Subcutaneous adipose tissue (tissue), 4 donors: ENCODE data around the gene PARP9. TPM values are rescaled to one million over a fixed set of nuclear protein-coding genes. Genes with fewer than 3 reads are reported as not detected.

Experiments
- total RNA-seq, 4 donors: library from RNA; depleted of rRNA; stranded (reverse); fragments of >200 nt; gene quantifications; one replicate each; pipeline ENCODE4 v1.1.0, GENCODE V29; 2016
- TF ChIP-seq, protein P1 (sequence below): fragments of 450-650 bp; IDR thresholded peaks from one replicate; pipeline ENCODE4 v1.5.1; 2016; ENCODE audit warnings: low read depth, mild to moderate bottlenecking, control low read depth, antibody characterized with exemption, moderate library complexity

PARP9 gene
- total RNA-seq: 10 to 100 TPM; 23.6 to 50.7 (median 31.3) TPM

- TF ChIP-seq, protein P1, sequence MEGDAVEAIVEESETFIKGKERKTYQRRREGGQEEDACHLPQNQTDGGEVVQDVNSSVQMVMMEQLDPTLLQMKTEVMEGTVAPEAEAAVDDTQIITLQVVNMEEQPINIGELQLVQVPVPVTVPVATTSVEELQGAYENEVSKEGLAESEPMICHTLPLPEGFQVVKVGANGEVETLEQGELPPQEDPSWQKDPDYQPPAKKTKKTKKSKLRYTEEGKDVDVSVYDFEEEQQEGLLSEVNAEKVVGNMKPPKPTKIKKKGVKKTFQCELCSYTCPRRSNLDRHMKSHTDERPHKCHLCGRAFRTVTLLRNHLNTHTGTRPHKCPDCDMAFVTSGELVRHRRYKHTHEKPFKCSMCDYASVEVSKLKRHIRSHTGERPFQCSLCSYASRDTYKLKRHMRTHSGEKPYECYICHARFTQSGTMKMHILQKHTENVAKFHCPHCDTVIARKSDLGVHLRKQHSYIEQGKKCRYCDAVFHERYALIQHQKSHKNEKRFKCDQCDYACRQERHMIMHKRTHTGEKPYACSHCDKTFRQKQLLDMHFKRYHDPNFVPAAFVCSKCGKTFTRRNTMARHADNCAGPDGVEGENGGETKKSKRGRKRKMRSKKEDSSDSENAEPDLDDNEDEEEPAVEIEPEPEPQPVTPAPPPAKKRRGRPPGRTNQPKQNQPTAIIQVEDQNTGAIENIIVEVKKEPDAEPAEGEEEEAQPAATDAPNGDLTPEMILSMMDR: no peak
Observed at GRCh38 chr3:122564155-122564912, at the start of gene PARP9, which contains the start of gene DTX3L. Gene PARP9, minus strand, starts transcription at chr3:122564300. Its CDS starts 4,680 bp downstream, at chr3:122559620. Gene DTX3L, plus strand, starts transcription at chr3:122564338. Its CDS starts 89 bp downstream, at chr3:122564427.

DNA sequence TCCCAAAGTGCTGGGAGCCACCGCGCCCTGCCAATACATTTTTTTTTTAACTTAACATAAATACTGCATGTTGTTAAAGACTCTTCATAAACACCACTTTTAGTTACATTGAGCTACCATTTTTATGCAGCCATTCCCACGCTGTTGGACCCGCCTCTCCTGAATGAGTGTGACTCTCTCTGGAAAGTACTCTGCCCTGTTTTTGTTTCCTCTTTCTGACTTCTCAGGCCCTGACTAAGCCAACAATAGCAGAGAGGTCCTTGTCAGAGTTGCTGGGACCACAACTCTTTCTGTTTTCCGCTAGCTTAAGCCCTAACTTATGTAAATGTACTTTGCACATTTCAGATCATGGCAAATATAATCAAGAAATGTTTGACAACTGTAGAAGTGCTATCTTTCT lies 48.6 kb upstream of the PARP9 start:
- TF ChIP-seq, protein P1: no peak

DNA sequence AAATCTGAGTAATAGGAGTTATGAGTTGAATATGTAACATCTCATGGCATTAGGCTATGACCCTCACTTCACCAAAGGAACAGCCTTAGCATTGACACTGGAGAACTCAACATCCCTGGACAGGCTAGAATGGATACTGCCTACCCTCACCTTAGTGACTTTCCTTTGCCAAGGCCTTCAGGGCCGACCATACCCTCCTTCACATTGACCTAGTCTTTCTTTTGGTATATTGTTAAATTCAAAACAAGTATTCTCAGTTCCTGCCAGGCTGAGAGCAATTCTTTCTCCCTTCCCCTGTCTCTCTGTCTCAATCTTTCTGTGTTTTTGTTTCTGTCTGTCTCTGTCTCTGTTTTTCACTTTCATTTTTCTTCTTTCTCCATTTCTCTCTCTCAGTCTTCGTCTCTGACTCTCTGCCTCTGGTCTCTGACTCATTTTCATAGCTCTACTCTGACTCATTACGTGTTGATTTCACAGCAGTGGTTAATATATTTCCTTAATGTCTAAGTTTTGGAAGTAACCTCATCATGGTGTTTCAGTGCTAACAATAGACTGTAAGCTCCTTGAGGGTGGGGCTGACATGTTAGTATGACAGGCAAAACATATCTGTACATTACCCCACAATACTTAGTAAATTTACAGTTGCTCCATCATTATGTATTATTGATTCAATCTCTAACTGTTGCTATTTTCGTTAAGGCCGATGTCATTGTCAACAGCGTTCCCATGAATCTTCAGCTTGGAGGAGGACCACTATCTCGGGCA lies 45.9 kb upstream of the PARP9 start:
- TF ChIP-seq, protein P1: no peak

- TF ChIP-seq, protein P1: no peak
Observed at GRCh38 chr3:122608916-122609315, 44.8 kb upstream of the PARP9 start.

- TF ChIP-seq, protein P1: no peak
Observed at GRCh38 chr3:122606330-122606729, 42.2 kb upstream of the PARP9 start.

DNA sequence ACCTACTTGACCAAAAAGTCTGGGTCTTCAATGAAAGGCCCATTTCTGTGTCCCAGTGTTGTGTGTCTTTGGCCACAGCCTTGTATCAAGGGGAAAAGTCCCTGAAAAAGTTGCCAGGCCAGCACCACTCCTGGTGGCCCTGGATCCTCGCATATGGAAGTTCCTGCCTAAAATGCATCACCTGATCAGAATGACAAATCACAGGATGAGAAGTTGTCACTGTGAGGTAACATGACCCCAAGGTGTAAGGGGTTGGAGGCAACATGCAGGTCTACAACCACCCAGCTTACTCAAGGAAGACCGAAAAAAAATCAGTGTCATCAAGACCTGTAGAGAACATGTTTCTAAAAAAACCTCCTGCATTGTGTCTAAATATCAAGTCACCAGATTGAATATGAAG lies 39.0 kb upstream of the PARP9 start:
- TF ChIP-seq, protein P1: no peak

DNA sequence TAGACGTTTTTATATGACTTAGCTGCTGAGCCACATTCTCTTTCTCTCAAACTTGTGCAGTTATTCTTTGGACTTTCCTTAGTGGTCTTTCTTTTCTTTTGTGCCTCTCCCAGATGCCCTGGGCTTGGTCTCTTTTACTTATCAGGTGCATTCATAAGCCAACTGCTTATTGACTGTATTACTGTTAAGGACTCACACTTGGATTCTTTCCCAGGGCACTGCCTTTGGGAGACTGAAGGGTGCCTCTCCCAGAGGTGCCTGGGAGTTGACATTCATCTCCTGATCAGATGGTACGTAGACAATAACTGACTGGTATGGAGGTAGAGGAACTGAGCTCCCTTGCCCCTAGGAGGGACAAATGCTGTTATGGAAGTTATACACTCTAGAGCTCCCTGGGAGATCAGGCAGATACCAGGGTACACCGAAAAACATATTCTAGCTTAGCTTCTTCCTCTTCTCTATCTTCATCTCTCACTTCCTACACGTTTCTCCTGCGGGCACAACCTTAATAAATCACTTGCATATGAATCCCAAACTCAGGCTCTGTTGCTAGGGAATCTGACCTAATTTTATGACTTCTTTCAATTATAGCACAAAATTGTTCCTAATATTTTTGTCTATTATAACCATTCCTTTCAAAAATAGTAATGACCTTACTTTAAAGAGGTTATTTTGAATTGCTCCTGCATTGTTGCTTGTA lies 38.1 kb upstream of the PARP9 start:
- TF ChIP-seq, protein P1: no peak
